Neural progenitor cell (in vitro differentiated cells): ENCODE measurements around the gene PRDM10.

Experiments
- EZH2 ChIP-seq: fragments of 200-600 bp; sonication (generic); IDR thresholded peaks from 2 replicates; pipeline ENCODE4 v1.6.1; 2017; ENCODE audit warnings: antibody characterized with exemption, mild to moderate bottlenecking, moderate library complexity
- EZH2phosphoT487 ChIP-seq: fragments of 200-600 bp; sonication (generic); IDR thresholded peaks from 2 replicates; pipeline ENCODE4 v1.6.1; 2017; ENCODE audit warnings: antibody characterized with exemption
- TF ChIP-seq, protein P1 (sequence below): fragments of 200-600 bp; sonication (generic); IDR thresholded peaks from 2 replicates; pipeline ENCODE4 v1.5.1; 2017; ENCODE audit warnings: antibody characterized with exemption, mild to moderate bottlenecking

DNA sequence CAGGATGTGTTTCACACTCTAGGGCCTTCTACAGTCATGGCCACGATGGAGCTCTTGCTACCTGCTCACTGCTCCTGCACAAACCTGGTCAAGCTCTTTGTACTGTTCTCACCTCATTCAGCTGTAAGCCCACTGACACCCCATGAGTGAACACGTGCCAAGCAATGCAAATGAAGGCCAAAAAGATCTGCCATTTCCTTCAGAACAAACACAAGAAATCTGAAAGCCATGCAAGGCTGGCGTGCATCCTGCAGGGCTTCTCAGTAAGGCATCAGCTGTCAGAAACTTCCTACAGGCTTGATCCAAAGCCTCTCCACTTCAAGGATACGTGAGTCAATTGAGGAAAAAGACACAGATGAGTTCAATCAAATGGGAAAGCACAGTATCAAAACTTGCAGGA is 63.1 kb downstream of the PRDM10 start:
- TF ChIP-seq, protein P1, sequence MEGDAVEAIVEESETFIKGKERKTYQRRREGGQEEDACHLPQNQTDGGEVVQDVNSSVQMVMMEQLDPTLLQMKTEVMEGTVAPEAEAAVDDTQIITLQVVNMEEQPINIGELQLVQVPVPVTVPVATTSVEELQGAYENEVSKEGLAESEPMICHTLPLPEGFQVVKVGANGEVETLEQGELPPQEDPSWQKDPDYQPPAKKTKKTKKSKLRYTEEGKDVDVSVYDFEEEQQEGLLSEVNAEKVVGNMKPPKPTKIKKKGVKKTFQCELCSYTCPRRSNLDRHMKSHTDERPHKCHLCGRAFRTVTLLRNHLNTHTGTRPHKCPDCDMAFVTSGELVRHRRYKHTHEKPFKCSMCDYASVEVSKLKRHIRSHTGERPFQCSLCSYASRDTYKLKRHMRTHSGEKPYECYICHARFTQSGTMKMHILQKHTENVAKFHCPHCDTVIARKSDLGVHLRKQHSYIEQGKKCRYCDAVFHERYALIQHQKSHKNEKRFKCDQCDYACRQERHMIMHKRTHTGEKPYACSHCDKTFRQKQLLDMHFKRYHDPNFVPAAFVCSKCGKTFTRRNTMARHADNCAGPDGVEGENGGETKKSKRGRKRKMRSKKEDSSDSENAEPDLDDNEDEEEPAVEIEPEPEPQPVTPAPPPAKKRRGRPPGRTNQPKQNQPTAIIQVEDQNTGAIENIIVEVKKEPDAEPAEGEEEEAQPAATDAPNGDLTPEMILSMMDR, result no peak
- TF ChIP-seq EZH2 (no peak), EZH2phosphoT487 (no peak)
